Caco-2 (cell line): ENCODE data around the gene CDKAL1. TPM values are rescaled to one million over a fixed set of nuclear protein-coding genes. Genes with fewer than 3 reads are reported as not detected.

Source experiments
- BruUV-seq: library from RNA; stranded (reverse); fragments of 400-500 nt; replicated peaks from 2 replicates; lab custom pipeline; 2021; lab: Mats Ljungman, UMichigan
- CTCF ChIA-PET: fragments of 300-600 bp; sonication (Branson Sonifier 250); formaldehyde crosslinking; loops from one replicate; lab custom pipeline; 2022; ENCODE audit warnings: antibody characterized with exemption; lab: Charles Lee
- POLR2A ChIA-PET: fragments of 300-600 bp; sonication (Branson Sonifier 250); formaldehyde crosslinking; loops from one replicate; lab custom pipeline; 2022; ENCODE audit warnings: antibody characterized with exemption; lab: Charles Lee
- DNase-seq, 2 experiments: peaks; one replicate each; pipeline versions ENCODE4 v3.0.0 to v3.0.0-alpha.2; 2020 to 2022
- H3K27me3 ChIP-seq: replicated peaks from 2 replicates; pipeline ENCODE4 v1.6.0; 2011; ENCODE audit warnings: low read length; ENCODE audit not compliant: control insufficient read depth, insufficient read depth
- H3K36me3 ChIP-seq: 2 replicates; pipeline ENCODE4 v1.5.1; 2011; ENCODE audit warnings: low read length; ENCODE audit not compliant: control insufficient read depth, insufficient read depth
- H3K4me1 ChIP-seq: fragments of 250-450 bp; sonication (Bioruptor Pico); 2 replicates; pipeline ENCODE4 v1.5.1; 2020; ENCODE audit warnings: mild to moderate bottlenecking
- H3K4me3 ChIP-seq: 2 replicates; pipeline ENCODE4 v1.5.1; 2011; ENCODE audit warnings: low read depth, mild to moderate bottlenecking, control low read depth, low read length
- H3K9me3 ChIP-seq: fragments of 250-450 bp; sonication (Bioruptor Pico); 2 replicates; pipeline ENCODE4 v1.5.1; 2020; ENCODE audit warnings: mild to moderate bottlenecking, moderate library complexity
- H3K27ac Mint-ChIP-seq: one replicate; pipeline ENCODE4 v1.8.0; 2022; ENCODE audit warnings: mixed read lengths; ENCODE audit not compliant: unreplicated experiment
- H3K27me3 Mint-ChIP-seq: one replicate; pipeline ENCODE4 v1.8.0; 2022; ENCODE audit warnings: mixed read lengths; ENCODE audit not compliant: insufficient read depth, unreplicated experiment
- H3K36me3 Mint-ChIP-seq: one replicate; pipeline ENCODE4 v1.8.0; 2022; ENCODE audit warnings: mild to moderate bottlenecking, mixed read lengths; ENCODE audit not compliant: insufficient read depth, unreplicated experiment
- H3K4me1 Mint-ChIP-seq: one replicate; pipeline ENCODE4 v1.8.0; 2022; ENCODE audit warnings: low read depth, mixed read lengths; ENCODE audit not compliant: unreplicated experiment
- H3K4me3 Mint-ChIP-seq: one replicate; pipeline ENCODE4 v1.8.0; 2022; ENCODE audit warnings: mild to moderate bottlenecking, moderate library complexity, mixed read lengths; ENCODE audit not compliant: unreplicated experiment
- H3K9me3 Mint-ChIP-seq: one replicate; pipeline ENCODE4 v1.8.0; 2022; ENCODE audit warnings: mixed read lengths; ENCODE audit not compliant: unreplicated experiment
- CTCF ChIP-seq, 2 experiments: fragments of 200-600 bp in 1 of 2; IDR thresholded peaks; 1 replicate in 1 of 2; 2 replicates in 1 of 2; pipeline versions ENCODE4 v1.5.1 to v1.8.0; 2011 to 2022; ENCODE audit warnings: antibody characterized with exemption in 1 of 2, control low read depth in 1 of 2, inconsistent platforms in 1 of 2, low read depth in 1 of 2, low read length in 1 of 2, mild to moderate bottlenecking in 1 of 2, moderate library complexity in 1 of 2; ENCODE audit not compliant: insufficient read depth in 1 of 2, severe bottlenecking in 1 of 2, unreplicated experiment in 1 of 2
- intact Hi-C: fragments of 100-400 bp; cut with micrococcal nuclease; formaldehyde crosslinking; loops from one replicate; pipeline ENCODE4 v1.10.0; 2022; ENCODE audit not compliant: unreplicated experiment
- total RNA-seq: library from RNA; stranded (reverse); gene quantifications from 2 replicates; pipeline ENCODE4 v1.2.3, GENCODE V29; 2022

CDKAL1 gene
- total RNA-seq, 1 experiment from 2014 or later = 18.7 TPM

GRCh38 chr6:20791074-20791473, 256.8 kb downstream of the CDKAL1 start:
- Histone ChIP-seq H3K4me3 (no peak overlapping the region), H3K4me1 (peaks cover 8% of the 10 kb centered on the region; the same call in 1 of the 2 replicates), H3K9me3 (no peaks in the 10 kb centered on the region), H3K36me3 (no peaks in the 10 kb centered on the region), H3K27me3 (no peaks in the 10 kb centered on the region)
- H3K4me3 Mint-ChIP-seq = no peak overlapping the region
- H3K27me3 Mint-ChIP-seq = no peaks in the 10 kb centered on the region
- no peak overlapping the region for H3K27ac Mint-ChIP-seq
- CTCF ChIA-PET = no interaction called here
- POLR2A ChIA-PET = no interaction called here
- no peaks in the 10 kb centered on the region for H3K36me3 Mint-ChIP-seq
- H3K9me3 Mint-ChIP-seq = no peaks in the 10 kb centered on the region
- no peak for DNase-seq
- no TSS peak for BruUV-seq
- intact Hi-C loops = no loop called here
- no peaks in the 10 kb centered on the region for H3K4me1 Mint-ChIP-seq
- no peak for TF ChIP-seq CTCF (IDR thresholded peaks at IDR 0.05; ENCODE audit: insufficient read depth in 1 of 2, low read depth in 1 of 2, low read length in 1 of 2, severe bottlenecking in 1 of 2, unreplicated experiment in 1 of 2)

- no TSS peak for BruUV-seq
- Mint-ChIP-seq H3K36me3 (no peaks in the 10 kb centered on the region), H3K4me3 (no peak overlapping the region), H3K9me3 (no peaks in the 10 kb centered on the region), H3K4me1 (no peaks in the 10 kb centered on the region), H3K27ac (no peak overlapping the region), H3K27me3 (no peaks in the 10 kb centered on the region)
- Histone ChIP-seq H3K4me1 (peaks cover 8% of the 10 kb centered on the region; the same call in 1 of the 2 replicates), H3K9me3 (no peaks in the 10 kb centered on the region), H3K4me3 (no peak overlapping the region), H3K27me3 (no peaks in the 10 kb centered on the region), H3K36me3 (no peaks in the 10 kb centered on the region)
- ChIA-PET CTCF (no interaction called here), POLR2A (no interaction called here)
- intact Hi-C loops = no loop called here
- DNase-seq = no peak
- no peak for TF ChIP-seq CTCF (IDR thresholded peaks at IDR 0.05; ENCODE audit: insufficient read depth in 1 of 2, low read depth in 1 of 2, low read length in 1 of 2, severe bottlenecking in 1 of 2, unreplicated experiment in 1 of 2)
These were observed 257.7 kb downstream of the CDKAL1 start for GRCh38 chr6:20791944-20792343.

GRCh38 chr6:20793174-20793573, 258.9 kb downstream of the CDKAL1 start:
- POLR2A ChIA-PET = no interaction called here
- no peaks in the 10 kb centered on the region for H3K36me3 ChIP-seq
- no peak for DNase-seq
- H3K4me3 ChIP-seq = no peak overlapping the region
- no peak for TF ChIP-seq CTCF (IDR thresholded peaks at IDR 0.05; ENCODE audit: insufficient read depth in 1 of 2, low read depth in 1 of 2, low read length in 1 of 2, severe bottlenecking in 1 of 2, unreplicated experiment in 1 of 2)
- Mint-ChIP-seq H3K9me3 (no peaks in the 10 kb centered on the region), H3K27me3 (no peaks in the 10 kb centered on the region), H3K4me3 (no peak overlapping the region), H3K36me3 (no peaks in the 10 kb centered on the region), H3K4me1 (no peaks in the 10 kb centered on the region), H3K27ac (no peak overlapping the region)
- H3K9me3 ChIP-seq = no peaks in the 10 kb centered on the region
- intact Hi-C loops = no loop called here
- peaks cover 3% of the 10 kb centered on the region; the same call in 1 of the 2 replicates for H3K4me1 ChIP-seq
- H3K27me3 ChIP-seq = no peaks in the 10 kb centered on the region
- no TSS peak for BruUV-seq
- CTCF ChIA-PET = no interaction called here
